ENCODE results near the gene STX2.
"Not testable (repeated sequence)": the region's sequence is repeated elsewhere in the genome, so short reads cannot be mapped to it uniquely, and the experiment has no call there.

STX2 gene

GRCh38 chr12:130793554-130793849 lies 45.5 kb downstream of the STX2 start:
- no peak for DNase-seq (ENCODE audit: extremely low read depth, low read depth)
- TF ChIP-seq, protein P1, sequence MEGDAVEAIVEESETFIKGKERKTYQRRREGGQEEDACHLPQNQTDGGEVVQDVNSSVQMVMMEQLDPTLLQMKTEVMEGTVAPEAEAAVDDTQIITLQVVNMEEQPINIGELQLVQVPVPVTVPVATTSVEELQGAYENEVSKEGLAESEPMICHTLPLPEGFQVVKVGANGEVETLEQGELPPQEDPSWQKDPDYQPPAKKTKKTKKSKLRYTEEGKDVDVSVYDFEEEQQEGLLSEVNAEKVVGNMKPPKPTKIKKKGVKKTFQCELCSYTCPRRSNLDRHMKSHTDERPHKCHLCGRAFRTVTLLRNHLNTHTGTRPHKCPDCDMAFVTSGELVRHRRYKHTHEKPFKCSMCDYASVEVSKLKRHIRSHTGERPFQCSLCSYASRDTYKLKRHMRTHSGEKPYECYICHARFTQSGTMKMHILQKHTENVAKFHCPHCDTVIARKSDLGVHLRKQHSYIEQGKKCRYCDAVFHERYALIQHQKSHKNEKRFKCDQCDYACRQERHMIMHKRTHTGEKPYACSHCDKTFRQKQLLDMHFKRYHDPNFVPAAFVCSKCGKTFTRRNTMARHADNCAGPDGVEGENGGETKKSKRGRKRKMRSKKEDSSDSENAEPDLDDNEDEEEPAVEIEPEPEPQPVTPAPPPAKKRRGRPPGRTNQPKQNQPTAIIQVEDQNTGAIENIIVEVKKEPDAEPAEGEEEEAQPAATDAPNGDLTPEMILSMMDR (IDR thresholded peaks at IDR 0.05; ENCODE audit: low read depth, low read length), result no peak

- DNase-seq (ENCODE audit: extremely low read depth, low read depth), result no peak
- TF ChIP-seq, protein P1 (IDR thresholded peaks at IDR 0.05; ENCODE audit: low read depth, low read length), result no peak
These were observed 46.1 kb downstream of the STX2 start for GRCh38 chr12:130792821-130793553.

DNA sequence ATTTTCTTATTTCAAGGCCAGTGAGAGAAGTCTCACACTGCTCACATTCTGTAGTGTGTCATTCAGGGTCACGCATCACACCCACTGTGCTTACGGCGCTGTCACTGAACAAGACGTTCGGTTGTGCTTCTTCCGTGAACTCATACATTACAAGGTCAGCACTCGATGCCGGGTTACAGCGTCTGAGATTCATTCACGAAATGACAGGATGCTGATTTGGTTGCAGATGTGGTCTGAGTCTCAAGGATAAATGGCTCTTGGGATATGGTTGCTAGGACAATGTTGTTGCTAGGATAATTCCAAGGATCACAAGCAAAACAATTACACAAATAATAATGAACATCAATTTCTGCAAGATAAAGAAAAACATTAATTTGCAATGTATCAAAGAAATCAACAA lies 47.4 kb downstream of the STX2 start:
- TF ChIP-seq, protein P1 (IDR thresholded peaks at IDR 0.05; ENCODE audit: low read depth, low read length), result no peak
- DNase-seq (ENCODE audit: extremely low read depth, low read depth), result no peak

GRCh38 chr12:130788515-130788914 lies 50.5 kb downstream of the STX2 start:
- DNase-seq (ENCODE audit: extremely low read depth, low read depth), result no peak
- TF ChIP-seq, protein P1 (IDR thresholded peaks at IDR 0.05; ENCODE audit: low read depth, low read length), result no peak

DNA sequence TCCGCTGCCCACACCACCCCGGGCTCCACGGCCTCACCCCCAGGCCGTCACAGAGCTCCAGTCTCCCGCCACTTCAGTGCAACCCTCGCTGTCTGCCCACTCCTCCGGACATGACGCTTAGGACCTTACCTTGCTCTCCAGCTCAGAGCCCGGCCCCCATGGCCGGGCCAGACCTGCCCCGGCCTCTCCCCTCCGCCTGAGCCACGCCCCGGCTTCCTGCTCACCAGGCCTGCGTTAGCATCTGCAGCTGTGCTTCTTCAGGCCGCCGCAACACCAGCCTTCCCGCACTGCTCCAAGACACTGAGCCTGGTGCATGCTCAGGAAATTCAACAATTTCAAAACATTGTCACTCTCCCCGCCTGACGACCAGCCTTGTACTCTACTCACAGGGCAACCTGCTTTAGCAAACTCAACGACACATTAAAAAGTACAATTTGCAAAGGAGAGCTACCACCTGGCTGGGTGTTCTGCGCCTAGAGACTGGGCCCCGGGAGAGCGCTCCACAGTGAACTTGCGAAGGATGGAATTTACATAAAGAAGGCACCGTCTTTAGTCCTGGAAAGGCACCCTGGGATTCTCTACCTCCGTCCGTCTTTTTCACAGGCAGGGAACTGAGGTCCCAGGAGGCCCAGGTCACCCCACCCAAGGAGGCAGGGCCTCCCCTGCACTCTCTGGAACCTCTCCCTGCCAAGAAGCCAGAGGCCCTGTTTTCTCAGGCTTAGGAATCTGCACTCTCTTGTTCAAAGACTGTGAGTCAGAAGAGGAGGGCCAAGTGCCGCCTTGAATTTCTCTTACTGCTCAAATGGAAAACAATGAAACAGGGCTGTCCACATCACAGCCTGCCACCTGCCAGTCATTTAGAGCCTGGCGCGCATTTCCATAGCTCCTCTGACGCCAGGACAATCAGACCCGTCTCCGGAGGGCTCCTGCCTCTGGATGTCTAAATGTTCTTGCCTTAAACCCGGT lies 51.3 kb downstream of the STX2 start:
- DNase-seq (ENCODE audit: extremely low read depth, low read depth), result no peak
- TF ChIP-seq, protein P1 (IDR thresholded peaks at IDR 0.05; ENCODE audit: low read depth, low read length), result no peak

DNA sequence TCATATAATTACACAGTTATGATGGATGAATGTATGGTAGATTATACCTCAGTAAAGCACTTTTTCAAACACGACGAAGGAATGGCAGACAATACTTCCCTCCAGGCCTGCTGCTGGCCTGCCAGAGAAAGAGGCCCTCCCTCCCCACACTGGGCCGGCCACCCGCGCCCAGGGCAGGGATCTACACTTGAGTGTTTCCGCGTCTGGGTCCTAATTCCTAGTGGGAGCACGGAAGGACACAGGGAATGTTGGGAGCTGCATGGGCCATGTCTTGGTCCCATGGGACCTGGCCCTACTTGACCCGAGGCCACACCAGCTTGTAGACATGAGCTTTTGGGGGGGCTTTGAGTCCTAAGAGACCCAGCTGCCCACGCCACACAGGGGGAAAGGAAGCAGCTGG lies 52.0 kb downstream of the STX2 start:
- TF ChIP-seq, protein P1 (IDR thresholded peaks at IDR 0.05; ENCODE audit: low read depth, low read length), result no peak
- DNase-seq (ENCODE audit: extremely low read depth, low read depth), result no peak

- DNase-seq (ENCODE audit: extremely low read depth, low read depth), result no peak
- TF ChIP-seq, protein P1 (IDR thresholded peaks at IDR 0.05; ENCODE audit: low read depth, low read length), result no peak
These were observed 55.8 kb downstream of the STX2 start for GRCh38 chr12:130783110-130783715.

DNA sequence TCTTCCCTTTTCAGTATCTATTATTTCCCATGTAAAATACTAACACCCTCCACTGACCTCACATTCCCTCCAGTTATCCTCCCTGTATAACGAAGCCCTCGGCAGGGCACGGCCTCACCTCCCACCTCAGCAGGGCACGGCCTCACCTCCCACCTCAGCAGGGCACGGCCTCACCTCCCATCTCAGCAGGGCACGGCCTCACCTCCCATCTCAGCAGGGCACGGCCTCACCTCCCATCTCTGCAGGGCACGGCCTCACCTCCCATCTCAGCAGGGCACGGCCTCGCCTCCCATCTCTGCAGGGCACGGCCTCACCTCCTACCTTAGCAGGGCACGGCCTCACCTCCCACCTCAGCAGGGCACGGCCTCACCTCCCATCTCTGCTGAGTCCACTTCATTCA lies 56.8 kb downstream of the STX2 start:
- DNase-seq (ENCODE audit: extremely low read depth, low read depth), result not testable (repeated sequence)
